NCI-H345 treated with DMSO at 0.1 percent for 48 hours (cell line): ENCODE measurements around the gene PLEKHG4.

ENCODE experiments used
- DNase-seq: peaks from one replicate; lab custom pipeline; 2025; ENCODE audit not compliant: unreplicated experiment; lab: John Stamatoyannopoulos, UW

Gene PLEKHG4

GRCh38 chr16:67286441-67287235, 7.3 kb downstream of the PLEKHG4 start:
- no peak for DNase-seq

GRCh38 chr16:67287960-67288359, 8.6 kb downstream of the PLEKHG4 start:
- DNase-seq = no peak

- DNase-seq = no peak
Observed at GRCh38 chr16:67291461-67291860, 12.1 kb downstream of the PLEKHG4 start.

- DNase-seq = no peak
Observed at GRCh38 chr16:67294171-67294757, 14.9 kb downstream of the PLEKHG4 start.

GRCh38 chr16:67294938-67295361, 15.6 kb downstream of the PLEKHG4 start:
- DNase-seq = no peak

- no peak for DNase-seq
Observed at GRCh38 chr16:67296420-67296819, 17.1 kb downstream of the PLEKHG4 start.

GRCh38 chr16:67298277-67298676, 18.9 kb downstream of the PLEKHG4 start:
- no peak for DNase-seq

GRCh38 chr16:67299269-67299668, 19.9 kb downstream of the PLEKHG4 start:
- no peak for DNase-seq

GRCh38 chr16:67301080-67301782, 21.9 kb downstream of the PLEKHG4 start:
- no peak for DNase-seq

- no peak for DNase-seq
Observed at GRCh38 chr16:67302076-67302475, 22.7 kb downstream of the PLEKHG4 start.

- no peak for DNase-seq
Observed at GRCh38 chr16:67302970-67303369, 23.6 kb downstream of the PLEKHG4 start.

- no peak for DNase-seq
Observed at GRCh38 chr16:67304020-67304419, 24.7 kb downstream of the PLEKHG4 start.

- DNase-seq = no peak
Observed at GRCh38 chr16:67305216-67306071, 26.1 kb downstream of the PLEKHG4 start.

GRCh38 chr16:67310561-67310960, 31.2 kb downstream of the PLEKHG4 start:
- no peak for DNase-seq

GRCh38 chr16:67311607-67312488, 32.5 kb downstream of the PLEKHG4 start:
- no peak for DNase-seq

GRCh38 chr16:67312719-67313118, 33.4 kb downstream of the PLEKHG4 start:
- DNase-seq = no peak

- DNase-seq = no peak
Observed at GRCh38 chr16:67317853-67318252, 38.5 kb downstream of the PLEKHG4 start.

GRCh38 chr16:67326115-67326471, 46.8 kb downstream of the PLEKHG4 start:
- DNase-seq = no peak

GRCh38 chr16:67326472-67327309, 47.4 kb downstream of the PLEKHG4 start, which contains the start of the genes KCTD19 and LRRC36:
Gene KCTD19 (minus strand): TSS chr16:67326741. CDS start chr16:67326707, 34 bp downstream.
Gene LRRC36 (plus strand): TSS chr16:67326815. CDS start chr16:67326863, 48 bp downstream.
- DNase-seq = no peak
